Measurements from ENCODE around the gene ARGLU1.

The ARGLU1 gene

DNA sequence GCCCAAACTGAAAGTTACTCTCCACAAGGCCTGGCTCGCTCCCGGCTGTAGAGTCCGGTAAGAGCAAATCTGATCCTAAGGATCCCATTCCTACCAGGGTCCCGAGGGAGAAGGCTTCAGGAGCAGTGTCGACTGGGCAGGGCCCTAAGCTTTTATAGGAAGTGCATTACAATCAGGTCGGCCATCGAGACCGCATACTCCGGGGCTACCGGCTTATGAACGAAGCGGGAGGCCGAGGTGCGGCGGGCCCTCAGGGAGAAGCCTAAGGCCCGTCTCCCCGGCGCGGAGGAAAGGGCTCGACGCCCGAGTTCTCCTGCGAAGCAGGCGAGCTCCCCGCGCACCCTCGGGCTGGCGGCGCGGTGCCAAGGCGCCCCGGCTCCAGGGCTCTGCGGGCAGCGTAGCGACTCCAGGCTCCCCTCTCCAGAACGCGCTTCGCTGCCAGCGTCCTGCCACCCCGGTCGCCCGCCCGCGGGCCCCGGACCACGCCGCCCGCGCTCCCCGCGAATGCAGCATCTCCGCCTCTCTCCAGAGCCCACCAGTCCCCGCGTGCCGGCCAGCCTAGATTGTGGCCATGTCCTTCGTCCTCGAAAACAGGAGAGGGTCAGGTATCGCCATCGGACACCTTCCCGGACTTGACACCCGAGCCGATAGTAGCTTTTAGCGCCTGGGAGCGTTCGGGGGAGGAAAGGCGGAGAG lies 33.8 kb downstream of the ARGLU1 start:
- in situ Hi-C loops (cut with MboI; ENCODE audit: low sequenced_read_pairs, unreplicated experiment): loop anchor here (25.0 kb wide), 1 partner anchor 447 kb away; no protein-coding TSS in a partner anchor
- DNase-seq (ENCODE audit: low spot score): peak; percentile 32
- TF ChIP-seq, protein P1, sequence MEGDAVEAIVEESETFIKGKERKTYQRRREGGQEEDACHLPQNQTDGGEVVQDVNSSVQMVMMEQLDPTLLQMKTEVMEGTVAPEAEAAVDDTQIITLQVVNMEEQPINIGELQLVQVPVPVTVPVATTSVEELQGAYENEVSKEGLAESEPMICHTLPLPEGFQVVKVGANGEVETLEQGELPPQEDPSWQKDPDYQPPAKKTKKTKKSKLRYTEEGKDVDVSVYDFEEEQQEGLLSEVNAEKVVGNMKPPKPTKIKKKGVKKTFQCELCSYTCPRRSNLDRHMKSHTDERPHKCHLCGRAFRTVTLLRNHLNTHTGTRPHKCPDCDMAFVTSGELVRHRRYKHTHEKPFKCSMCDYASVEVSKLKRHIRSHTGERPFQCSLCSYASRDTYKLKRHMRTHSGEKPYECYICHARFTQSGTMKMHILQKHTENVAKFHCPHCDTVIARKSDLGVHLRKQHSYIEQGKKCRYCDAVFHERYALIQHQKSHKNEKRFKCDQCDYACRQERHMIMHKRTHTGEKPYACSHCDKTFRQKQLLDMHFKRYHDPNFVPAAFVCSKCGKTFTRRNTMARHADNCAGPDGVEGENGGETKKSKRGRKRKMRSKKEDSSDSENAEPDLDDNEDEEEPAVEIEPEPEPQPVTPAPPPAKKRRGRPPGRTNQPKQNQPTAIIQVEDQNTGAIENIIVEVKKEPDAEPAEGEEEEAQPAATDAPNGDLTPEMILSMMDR (IDR thresholded peaks at IDR 0.05; ENCODE audit: borderline replicate concordance, control extremely low read depth, extremely low read depth, insufficient read depth, missing control alignments): no peak

DNA sequence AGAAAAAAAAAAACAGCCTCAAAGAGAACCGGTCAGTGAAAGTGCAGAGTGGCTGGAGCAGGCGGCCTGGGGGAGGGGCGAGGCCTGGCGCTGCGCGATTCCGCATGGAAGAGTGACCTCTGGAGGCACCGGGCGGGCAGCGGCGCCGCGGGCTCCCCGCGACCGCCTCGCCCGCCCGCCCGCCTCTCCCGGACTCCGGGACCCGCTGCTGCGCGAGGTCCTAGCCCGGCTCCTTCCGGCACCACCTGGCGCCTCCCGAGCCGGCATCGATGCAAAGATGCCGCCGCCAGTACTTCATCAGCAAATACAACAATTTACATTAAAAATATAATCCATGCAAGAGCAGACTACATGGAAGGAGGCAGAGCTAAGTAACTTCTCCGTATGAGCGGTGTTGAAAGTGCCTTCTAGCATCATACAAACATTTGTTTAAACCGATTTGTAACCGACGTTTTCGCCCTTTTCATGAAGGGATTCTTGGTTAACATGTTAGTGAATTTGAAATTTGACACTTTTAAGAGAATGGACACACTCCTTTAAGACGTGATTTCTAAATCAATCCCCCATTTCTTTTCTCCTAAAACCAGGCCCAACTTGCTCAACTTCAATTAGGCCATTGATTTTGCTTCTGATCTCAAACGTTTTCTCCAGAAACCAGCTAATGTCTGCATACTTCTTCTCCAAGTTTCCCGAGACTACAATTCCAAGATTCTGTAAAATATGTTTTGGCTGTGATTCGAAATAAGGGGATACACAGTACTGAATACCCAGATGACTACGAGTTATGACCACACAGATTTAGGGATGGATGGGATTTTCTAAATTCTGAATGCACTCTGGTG lies 34.6 kb downstream of the ARGLU1 start:
- in situ Hi-C loops (cut with MboI; ENCODE audit: low sequenced_read_pairs, unreplicated experiment): loop anchor here (25.0 kb wide), 1 partner anchor 446 kb away; no protein-coding TSS in a partner anchor
- peak; percentile 50 for DNase-seq (ENCODE audit: low spot score)
- TF ChIP-seq, protein P1 (IDR thresholded peaks at IDR 0.05; ENCODE audit: borderline replicate concordance, control extremely low read depth, extremely low read depth, insufficient read depth, missing control alignments): peak; percentile 21

DNA sequence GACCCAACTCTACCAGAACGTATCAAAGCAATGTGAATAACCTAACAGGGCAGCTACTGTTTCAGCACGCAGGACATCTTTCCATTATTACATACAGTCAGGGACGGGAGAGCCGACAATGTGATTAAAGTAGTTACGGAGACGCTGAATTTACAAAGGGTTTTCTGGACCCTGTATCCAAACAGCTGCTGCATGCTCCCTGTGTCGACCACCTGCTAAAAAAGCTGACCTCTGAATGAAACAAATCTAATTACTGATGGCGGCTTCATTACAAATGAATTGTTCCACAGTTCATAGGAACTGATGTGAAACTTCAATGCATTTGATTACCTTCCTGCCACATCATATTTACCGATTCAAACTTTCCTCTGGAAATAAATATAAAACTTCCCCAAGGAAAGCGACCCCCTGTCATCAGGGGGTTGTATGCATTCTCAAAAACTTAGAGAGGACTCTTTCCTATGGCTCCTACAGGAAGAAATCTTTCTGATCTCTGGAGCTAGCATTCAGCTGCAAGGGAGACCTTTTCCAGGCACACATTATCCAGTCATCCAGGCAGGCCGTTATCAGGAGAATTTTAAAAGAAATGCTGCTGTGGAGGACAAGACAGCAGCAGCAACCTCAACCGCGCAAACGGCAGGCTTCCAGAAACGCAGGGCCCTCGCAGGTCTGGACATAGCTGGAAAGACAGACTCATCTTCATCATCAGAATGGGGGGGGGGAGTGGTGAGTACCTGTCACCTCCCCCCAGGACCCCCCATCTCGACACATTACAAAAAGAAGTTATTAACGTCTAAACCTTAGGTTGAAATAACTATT lies 35.6 kb downstream of the ARGLU1 start:
- TF ChIP-seq, protein P1 (IDR thresholded peaks at IDR 0.05; ENCODE audit: borderline replicate concordance, control extremely low read depth, extremely low read depth, insufficient read depth, missing control alignments): no peak
- in situ Hi-C loops (cut with MboI; ENCODE audit: low sequenced_read_pairs, unreplicated experiment): loop anchor here (25.0 kb wide), 1 partner anchor 445 kb away; no protein-coding TSS in a partner anchor
- DNase-seq (ENCODE audit: low spot score): no peak

DNA sequence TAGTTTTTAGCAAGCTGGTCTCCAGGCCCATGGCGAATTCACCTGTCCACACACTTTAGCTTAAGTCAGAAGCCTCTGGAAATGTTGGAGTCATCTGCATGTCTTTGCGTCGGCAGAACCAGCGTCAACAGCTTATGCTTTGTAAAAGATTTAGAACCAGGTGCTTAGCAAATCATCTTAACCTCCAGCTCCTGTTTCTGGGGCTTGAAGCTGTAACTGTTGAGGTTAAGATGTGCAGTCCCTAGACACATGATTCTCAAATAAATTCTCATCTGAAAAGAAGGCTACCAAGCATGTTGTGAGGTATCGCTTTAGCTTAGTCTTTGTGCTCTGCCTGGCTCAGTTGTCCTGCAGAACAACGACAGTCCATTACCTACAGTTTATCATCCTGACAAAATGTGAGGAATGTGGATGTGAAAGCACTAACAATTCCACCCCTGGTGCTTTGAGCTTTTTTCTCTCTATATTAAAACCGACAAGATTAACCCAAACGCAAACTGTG lies 36.9 kb downstream of the ARGLU1 start:
- TF ChIP-seq, protein P1 (IDR thresholded peaks at IDR 0.05; ENCODE audit: borderline replicate concordance, control extremely low read depth, extremely low read depth, insufficient read depth, missing control alignments): no peak
- no peak for DNase-seq (ENCODE audit: low spot score)
- in situ Hi-C loops (cut with MboI; ENCODE audit: low sequenced_read_pairs, unreplicated experiment): loop anchor here (25.0 kb wide), 1 partner anchor 444 kb away; no protein-coding TSS in a partner anchor

DNA sequence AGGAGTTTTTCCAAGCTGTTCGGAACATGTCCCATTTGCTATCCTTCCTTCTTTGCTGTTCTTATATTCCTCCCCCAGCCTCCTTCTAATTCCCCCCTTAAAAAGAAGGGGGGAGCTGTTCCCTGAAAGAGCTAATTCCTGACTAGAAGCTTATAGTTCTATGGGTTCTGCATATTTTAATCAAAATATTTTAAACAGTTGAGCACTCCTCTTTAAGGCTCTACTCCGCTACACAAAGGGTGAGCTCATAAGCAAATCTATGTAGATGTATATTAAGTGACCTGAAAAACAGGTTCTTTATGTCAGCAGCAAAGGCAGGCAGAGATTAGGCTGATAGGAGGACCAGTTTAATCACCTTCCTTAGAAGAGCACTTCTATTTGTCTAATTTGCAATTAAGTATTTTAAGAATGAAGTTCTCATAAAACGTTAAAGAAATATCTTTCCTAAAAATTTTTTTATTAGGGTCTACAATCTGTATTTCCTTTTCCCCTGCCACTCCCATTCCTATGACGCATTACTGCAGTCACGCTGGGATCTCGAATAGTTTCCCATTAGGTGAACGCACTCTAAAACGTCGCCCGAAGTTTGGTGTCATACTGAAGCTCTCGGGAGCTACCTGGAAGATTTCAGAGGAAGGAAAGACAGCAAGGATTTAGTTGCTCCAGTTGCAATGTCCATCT lies 37.6 kb downstream of the ARGLU1 start:
- in situ Hi-C loops (cut with MboI; ENCODE audit: low sequenced_read_pairs, unreplicated experiment): loop anchor here (25.0 kb wide), 1 partner anchor 443 kb away; no protein-coding TSS in a partner anchor
- TF ChIP-seq, protein P1 (IDR thresholded peaks at IDR 0.05; ENCODE audit: borderline replicate concordance, control extremely low read depth, extremely low read depth, insufficient read depth, missing control alignments): no peak

More for the DNA sequence above, 37.6 kb downstream of the ARGLU1 start:
- no peak for DNase-seq (ENCODE audit: low spot score)
